ENCODE measurements around the gene FAM78A.

DNA sequence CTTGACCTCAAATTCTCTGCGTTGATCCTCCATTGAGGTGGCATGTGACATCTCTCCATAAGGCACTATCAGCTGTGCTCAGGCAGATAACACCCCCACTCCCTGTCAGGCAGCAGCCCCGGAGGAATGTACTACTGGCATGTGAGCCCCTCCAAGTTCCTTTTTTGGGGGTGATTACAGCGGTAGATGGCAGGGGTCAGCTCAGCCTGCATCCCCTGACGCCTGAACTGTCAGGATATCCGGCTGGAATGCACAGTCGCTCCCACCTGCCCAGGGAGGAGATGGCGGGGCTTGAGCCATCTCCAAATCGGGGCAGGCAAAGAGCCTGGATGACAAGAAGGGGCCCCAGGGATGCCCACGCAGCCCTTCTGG, 40.8 kb downstream of the FAM78A start:
- TF ChIP-seq, protein P1, sequence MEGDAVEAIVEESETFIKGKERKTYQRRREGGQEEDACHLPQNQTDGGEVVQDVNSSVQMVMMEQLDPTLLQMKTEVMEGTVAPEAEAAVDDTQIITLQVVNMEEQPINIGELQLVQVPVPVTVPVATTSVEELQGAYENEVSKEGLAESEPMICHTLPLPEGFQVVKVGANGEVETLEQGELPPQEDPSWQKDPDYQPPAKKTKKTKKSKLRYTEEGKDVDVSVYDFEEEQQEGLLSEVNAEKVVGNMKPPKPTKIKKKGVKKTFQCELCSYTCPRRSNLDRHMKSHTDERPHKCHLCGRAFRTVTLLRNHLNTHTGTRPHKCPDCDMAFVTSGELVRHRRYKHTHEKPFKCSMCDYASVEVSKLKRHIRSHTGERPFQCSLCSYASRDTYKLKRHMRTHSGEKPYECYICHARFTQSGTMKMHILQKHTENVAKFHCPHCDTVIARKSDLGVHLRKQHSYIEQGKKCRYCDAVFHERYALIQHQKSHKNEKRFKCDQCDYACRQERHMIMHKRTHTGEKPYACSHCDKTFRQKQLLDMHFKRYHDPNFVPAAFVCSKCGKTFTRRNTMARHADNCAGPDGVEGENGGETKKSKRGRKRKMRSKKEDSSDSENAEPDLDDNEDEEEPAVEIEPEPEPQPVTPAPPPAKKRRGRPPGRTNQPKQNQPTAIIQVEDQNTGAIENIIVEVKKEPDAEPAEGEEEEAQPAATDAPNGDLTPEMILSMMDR (conservative IDR thresholded peaks at IDR 0.05; ENCODE audit: low read length): no peak
- no peak for TF ChIP-seq EZH2phosphoT487 (IDR thresholded peaks at IDR 0.05; ENCODE audit: borderline replicate concordance)
